IPS-11a (cell line): ENCODE data around the gene TMEM59L.

Experiments used
- H3K4me3 ChIP-seq: one replicate; pipeline ENCODE4 v1.5.1; 2013; ENCODE audit warnings: low read depth, low read length, control low read depth

TMEM59L gene

DNA sequence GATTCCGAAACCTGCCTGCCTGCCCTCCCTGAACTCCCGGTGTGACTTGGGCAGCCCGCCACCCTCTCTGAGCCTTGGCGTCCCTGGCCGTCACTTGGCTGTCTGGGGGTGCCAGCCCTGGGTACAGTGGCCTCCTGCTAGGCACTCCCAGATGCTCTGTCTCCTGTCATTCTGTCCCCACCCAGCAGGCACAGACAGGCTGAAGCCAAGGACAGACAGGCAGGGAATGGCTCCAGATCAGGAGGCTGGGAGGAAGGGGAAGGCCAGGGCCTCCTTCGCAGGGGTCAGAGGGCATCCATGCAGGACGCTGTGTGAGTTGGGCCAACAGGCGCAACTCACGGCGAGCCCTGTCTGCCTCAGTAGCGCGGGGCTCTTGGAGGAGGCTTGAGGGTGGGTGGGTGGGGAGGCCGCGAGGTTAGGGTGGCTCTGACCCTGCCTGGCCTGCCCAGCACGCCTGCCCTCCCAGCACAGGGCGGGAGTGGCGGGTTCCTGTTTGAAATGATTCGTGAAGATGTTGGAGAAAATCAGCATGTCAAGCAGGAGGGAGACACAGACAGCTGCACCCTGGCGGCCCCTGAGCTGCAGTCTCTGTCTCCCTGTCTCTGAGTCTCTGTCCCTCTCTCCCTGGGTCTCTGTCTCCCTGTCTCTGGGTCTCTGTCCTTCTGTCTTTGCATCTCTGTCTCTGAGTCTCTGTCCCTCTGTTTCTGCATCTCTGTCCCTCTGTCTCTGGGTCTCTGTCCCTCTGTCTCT lies 43.8 kb downstream of the TMEM59L start:
- H3K4me3 ChIP-seq = no peak overlapping the region

GRCh38 chr19:18657590-18658365 lies 45.1 kb downstream of the TMEM59L start:
- H3K4me3 ChIP-seq = no peak overlapping the region

GRCh38 chr19:18658366-18658855 lies 45.7 kb downstream of the TMEM59L start:
- H3K4me3 ChIP-seq = no peak overlapping the region

- no peak overlapping the region for H3K4me3 ChIP-seq
Observed at GRCh38 chr19:18659281-18660050, 46.8 kb downstream of the TMEM59L start.

GRCh38 chr19:18660051-18660910 lies 47.6 kb downstream of the TMEM59L start:
- H3K4me3 ChIP-seq = no peak overlapping the region

- no peak overlapping the region for H3K4me3 ChIP-seq
Observed at GRCh38 chr19:18660939-18661670, 48.4 kb downstream of the TMEM59L start.

DNA sequence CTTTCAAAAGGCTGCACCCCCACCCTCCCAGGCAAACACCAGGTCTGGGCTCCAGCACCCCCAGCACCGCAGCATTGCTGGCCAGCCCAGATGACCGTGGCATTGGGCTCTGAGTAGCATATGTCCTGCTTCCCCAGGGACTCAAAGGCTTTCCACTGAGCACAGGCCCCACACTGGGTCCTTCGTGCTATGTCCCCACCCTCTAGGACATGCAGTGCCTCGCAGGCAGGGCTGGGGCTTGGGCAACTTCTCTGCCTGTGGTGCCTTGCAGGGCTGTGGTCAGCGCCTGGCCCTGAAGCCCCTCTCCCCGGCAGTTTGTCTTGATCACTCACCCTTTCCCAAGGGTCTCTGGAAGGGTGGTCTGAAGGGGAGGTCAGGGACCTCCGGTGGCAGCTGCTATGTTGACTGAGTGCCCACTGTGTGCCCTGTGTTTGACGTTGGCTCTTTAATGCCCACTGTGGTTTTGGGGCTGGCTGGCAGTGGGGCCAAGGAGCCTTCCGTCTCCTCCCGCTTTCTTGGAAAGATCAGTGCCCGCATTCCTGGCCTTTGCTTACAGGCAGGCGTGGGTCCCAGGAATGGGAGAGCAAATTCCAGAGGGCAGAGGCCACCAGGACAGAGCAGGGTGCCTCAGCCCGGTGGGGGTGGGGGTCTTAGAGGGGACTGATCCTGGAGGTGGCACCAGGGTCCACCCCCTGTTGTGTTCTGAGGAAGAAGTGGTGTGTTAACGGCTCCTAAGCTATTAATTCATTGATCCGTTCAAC lies 50.5 kb downstream of the TMEM59L start:
- H3K4me3 ChIP-seq = no peak overlapping the region

DNA sequence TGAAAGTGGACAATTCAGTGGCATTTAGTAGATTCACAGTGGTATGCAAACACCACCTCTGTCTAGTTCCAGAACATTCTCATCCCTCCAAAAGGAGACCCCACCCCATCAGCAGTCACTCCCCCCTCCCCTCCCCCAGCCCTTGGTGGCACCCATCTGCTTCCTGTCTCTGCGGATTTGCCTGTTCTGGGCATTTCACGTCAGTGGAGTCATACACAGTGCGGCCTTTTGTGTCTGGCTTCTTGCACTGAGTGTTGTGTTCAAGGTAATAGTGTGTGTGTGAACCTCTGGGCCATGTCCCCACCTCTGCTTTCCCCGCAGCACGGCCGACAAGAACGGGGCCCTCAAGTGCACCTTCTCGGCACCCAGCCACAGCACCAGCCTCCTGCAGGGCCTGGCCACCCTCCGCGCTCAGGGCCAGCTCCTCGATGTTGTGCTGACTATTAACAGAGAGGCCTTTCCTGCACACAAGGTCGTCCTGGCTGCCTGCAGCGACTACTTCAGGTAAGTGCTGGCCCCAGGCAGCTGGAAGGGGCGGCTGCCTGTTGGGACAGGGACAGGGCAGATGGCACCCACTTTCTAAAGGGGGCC lies 51.4 kb downstream of the TMEM59L start:
- no peak overlapping the region for H3K4me3 ChIP-seq

DNA sequence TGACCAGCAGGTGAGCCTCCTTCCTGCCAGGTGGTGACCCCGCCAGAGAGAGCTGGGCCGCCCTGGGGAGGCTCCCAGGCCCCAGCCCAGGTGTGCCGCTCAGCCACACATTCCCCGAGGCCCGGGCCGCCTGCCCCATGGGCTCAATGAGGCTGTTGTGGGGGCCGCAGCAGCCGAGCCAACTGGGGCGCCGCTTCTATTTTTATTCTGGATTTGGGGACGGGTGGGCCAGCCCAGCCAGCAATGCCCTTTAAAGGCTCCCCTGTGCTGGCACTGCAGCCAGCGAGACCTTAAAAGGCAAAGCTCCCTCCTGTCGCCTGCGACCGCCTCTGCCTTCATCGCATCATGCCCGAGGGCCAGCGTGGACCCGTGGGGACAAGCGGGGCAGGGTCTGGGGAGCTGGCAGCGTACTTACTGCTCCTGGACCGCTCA lies 53.1 kb downstream of the TMEM59L start:
- no peak overlapping the region for H3K4me3 ChIP-seq

DNA sequence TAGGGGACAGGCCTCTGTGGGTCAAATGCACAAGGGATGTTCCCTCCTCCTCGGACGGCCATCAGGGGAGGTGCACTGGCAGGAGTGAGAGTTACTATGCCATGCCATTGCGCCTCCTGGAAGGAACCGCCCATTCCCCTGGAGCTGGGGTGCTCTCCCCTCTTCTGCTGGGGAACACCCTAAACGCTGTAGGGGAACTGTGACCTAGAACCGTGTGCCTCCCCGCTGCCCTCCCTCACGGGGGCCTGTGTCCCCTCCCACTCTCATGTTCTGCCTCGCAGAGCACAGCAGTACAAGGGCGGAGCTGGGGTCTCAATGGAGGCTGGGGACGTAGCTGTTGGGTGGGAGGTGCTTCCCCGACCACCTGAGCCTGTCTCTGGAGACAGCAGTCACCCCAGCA lies 53.6 kb downstream of the TMEM59L start:
- no peak overlapping the region for H3K4me3 ChIP-seq

- H3K4me3 ChIP-seq = no peak overlapping the region
Observed at GRCh38 chr19:18666784-18667183, 54.1 kb downstream of the TMEM59L start.

- no peak overlapping the region for H3K4me3 ChIP-seq
Observed at GRCh38 chr19:18667531-18668251, 55.0 kb downstream of the TMEM59L start.

GRCh38 chr19:18668252-18668631 lies 55.6 kb downstream of the TMEM59L start:
- H3K4me3 ChIP-seq = no peak overlapping the region

DNA sequence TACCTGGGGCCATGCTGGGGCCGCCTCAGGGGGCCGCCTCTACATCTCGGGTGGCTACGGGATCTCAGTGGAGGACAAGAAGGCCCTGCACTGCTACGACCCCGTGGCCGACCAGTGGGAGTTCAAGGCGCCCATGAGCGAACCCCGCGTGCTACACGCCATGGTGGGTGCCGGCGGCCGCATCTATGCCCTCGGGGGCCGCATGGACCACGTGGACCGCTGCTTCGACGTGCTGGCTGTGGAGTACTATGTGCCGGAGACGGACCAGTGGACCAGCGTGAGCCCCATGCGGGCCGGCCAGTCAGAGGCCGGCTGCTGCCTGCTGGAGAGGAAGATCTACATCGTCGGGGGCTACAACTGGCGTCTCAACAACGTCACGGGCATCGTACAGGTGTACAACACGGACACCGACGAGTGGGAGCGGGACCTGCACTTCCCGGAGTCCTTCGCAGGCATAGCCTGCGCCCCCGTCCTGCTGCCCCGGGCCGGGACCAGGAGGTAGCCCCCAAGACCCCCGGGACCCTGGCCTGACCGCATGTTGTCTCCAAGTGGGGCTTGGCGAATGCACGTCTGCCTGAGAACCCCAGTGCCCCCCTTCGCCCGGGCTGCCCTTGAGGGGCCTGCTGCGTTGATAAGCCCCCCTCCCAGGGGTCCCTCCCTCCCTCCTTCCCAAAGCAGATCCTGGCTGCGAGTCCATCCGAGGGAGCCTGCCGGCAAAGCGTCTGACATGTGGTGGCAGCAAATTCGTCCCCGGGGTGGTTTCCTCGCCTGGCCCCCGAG lies 56.3 kb downstream of the TMEM59L start:
- H3K4me3 ChIP-seq = no peak overlapping the region

DNA sequence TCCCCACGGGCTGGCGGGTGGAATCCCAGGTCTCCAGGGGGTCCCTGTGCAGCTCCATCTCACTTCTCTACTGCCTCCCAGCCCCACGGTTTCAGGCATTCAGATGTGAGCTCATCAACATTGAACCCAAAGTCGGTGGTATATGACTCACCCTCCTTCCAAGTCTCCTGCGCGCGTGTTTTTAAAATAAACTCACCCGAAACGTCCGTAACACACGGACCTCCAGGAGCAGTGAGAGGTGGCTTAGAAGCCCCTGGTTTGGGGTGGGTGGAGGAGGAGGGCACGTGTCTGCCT lies 56.8 kb downstream of the TMEM59L start:
- H3K4me3 ChIP-seq = no peak overlapping the region

GRCh38 chr19:18669883-18670282 lies 57.2 kb downstream of the TMEM59L start:
- H3K4me3 ChIP-seq = no peak overlapping the region

DNA sequence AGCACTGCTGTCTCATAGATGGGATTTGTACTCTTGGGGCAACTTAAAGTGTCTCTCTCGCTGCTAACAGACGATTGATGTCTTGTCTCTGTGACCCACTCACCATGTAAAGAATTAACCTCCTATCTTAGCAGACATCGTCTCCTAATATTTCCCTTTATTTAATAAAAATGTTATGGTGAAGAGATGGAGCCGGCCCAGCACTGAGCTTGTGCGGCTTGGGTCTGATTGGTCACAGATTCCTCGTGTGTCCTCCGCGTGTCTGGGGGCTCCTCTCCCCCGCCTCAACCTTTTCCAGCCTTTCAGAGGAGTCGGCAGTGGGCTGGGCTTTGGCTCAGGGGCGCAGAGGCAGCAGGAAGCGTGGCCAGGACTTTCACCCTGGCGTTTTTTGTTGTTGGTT lies 57.6 kb downstream of the TMEM59L start:
- H3K4me3 ChIP-seq = no peak overlapping the region
